GM12878 (cell line): ENCODE measurements around the gene GRK6. TPM values are rescaled to one million over a fixed set of nuclear protein-coding genes. Genes with fewer than 3 reads are reported as not detected.

ENCODE experiments used
- ATAC-seq: fragments of 200-7000 bp; cut with Tn5 transposase; 3 replicates; pipeline ENCODE4 v1.9.1; 2020; ENCODE audit warnings: mild to moderate bottlenecking, moderate library complexity
- BruUV-seq: library from RNA; stranded (reverse); fragments of 400-500 nt; replicated peaks from 2 replicates; lab custom pipeline; 2021; lab: Mats Ljungman, UMichigan
- CTCF ChIA-PET: fragments of 300-600 bp; sonication (Branson Sonifier 250); formaldehyde crosslinking; extraction: SDS; loops from one replicate; lab custom pipeline; 2021; ENCODE audit warnings: inconsistent platforms; lab: Yijun Ruan, JAX
- POLR2A ChIA-PET: fragments of 350-600 bp; formaldehyde crosslinking; extraction: SDS; loops from one replicate; lab custom pipeline; 2021; ENCODE audit warnings: inconsistent platforms; lab: Charles Lee
- RAD21 ChIA-PET: fragments of 300-600 bp; sonication (Branson Sonifier 250); formaldehyde crosslinking; loops from one replicate; lab custom pipeline; 2023; ENCODE audit warnings: antibody characterized with exemption; ENCODE audit not compliant: unreplicated experiment; lab: Charles Lee
- SMC1A ChIA-PET: fragments of 300-600 bp; sonication (Branson Sonifier 250); formaldehyde crosslinking; loops from one replicate; lab custom pipeline; 2023; ENCODE audit not compliant: unreplicated experiment, uncharacterized antibody; lab: Charles Lee
- DNase-seq: peaks from one replicate; pipeline ENCODE4 v3.0.0-alpha.2; 2011; ENCODE audit warnings: low read depth, low spot score
- FAIRE-seq: peaks from 3 replicates; lab custom pipeline; 2011; peaks lifted over from hg19 to GRCh38; lab: Jason Lieb, UNC
- H2AFZ ChIP-seq: 2 replicates; pipeline ENCODE4 v1.6.0; 2011; ENCODE audit warnings: low read depth, low read length, control low read depth; ENCODE audit not compliant: control insufficient read depth
- H3K27ac ChIP-seq: 2 replicates; pipeline ENCODE4 v1.5.1; 2011; ENCODE audit warnings: control low read depth; ENCODE audit not compliant: control insufficient read depth, insufficient read depth
- H3K27me3 ChIP-seq, 2 experiments: replicated peaks in 1 of 2; 2 replicates each; pipeline versions ENCODE4 v1.6.0 to v1.6.1; 2011; ENCODE audit warnings: low read length in 1 of 2; ENCODE audit not compliant: control insufficient read depth in 2 of 2, insufficient read depth in 2 of 2
- H3K36me3 ChIP-seq, 2 experiments: 2 replicates each; pipeline ENCODE4 v1.5.1; 2011; ENCODE audit warnings: low read length in 1 of 2; ENCODE audit not compliant: control insufficient read depth in 2 of 2, insufficient read depth in 2 of 2
- H3K4me1 ChIP-seq: 2 replicates; pipeline ENCODE4 v1.6.1; 2011; ENCODE audit warnings: mild to moderate bottlenecking, low read length, moderate library complexity, mixed read lengths; ENCODE audit not compliant: control insufficient read depth, insufficient read depth
- H3K4me2 ChIP-seq: 2 replicates; pipeline ENCODE4 v1.6.0; 2011; ENCODE audit warnings: control low read depth; ENCODE audit not compliant: control insufficient read depth, insufficient read depth
- H3K4me3 ChIP-seq: fragments of 200-600 bp; sonication (generic); 2 replicates; pipeline ENCODE4 v1.5.1; 2016
- H3K79me2 ChIP-seq: 2 replicates; pipeline ENCODE4 v1.6.0; 2011; ENCODE audit warnings: low read length; ENCODE audit not compliant: control insufficient read depth, insufficient read depth
- H3K9ac ChIP-seq: 2 replicates; pipeline ENCODE4 v1.8.0; 2011; ENCODE audit warnings: low read length, control low read depth, mixed read lengths; ENCODE audit not compliant: control insufficient read depth, insufficient read depth
- H3K9me3 ChIP-seq: replicated peaks from 3 replicates; pipeline ENCODE4 v1.5.1; 2011; ENCODE audit warnings: mild to moderate bottlenecking, low read length; ENCODE audit not compliant: control insufficient read depth, insufficient read depth
- H4K20me1 ChIP-seq: 2 replicates; pipeline ENCODE4 v1.6.0; 2011; ENCODE audit not compliant: control insufficient read depth, insufficient read depth
- ATF3 ChIP-seq: IDR thresholded peaks from 2 replicates; pipeline ENCODE4 v1.6.1; 2011; ENCODE audit warnings: low read depth, mild to moderate bottlenecking, low read length, moderate library complexity, borderline replicate concordance; ENCODE audit errors: extremely low read depth
- BCLAF1 ChIP-seq: fragments of 450-650 bp; IDR thresholded peaks from 2 replicates; pipeline ENCODE4 v1.6.1; 2017; ENCODE audit warnings: antibody characterized with exemption, mild to moderate bottlenecking, moderate library complexity
- BHLHE40 ChIP-seq, 2 experiments: fragments of 450-650 bp in 1 of 2; IDR thresholded peaks; 2 replicates each; pipeline ENCODE4 v1.6.1; 2011 to 2017; ENCODE audit warnings: low read depth in 2 of 2, borderline replicate concordance in 1 of 2, improper control_type of control experiment in 1 of 2, low read length in 1 of 2, mild to moderate bottlenecking in 1 of 2
- CUX1 ChIP-seq: IDR thresholded peaks from 2 replicates; pipeline ENCODE4 v1.6.1; 2012; ENCODE audit warnings: improper control_type of control experiment, low read depth, low read length; ENCODE audit not compliant: insufficient replicate concordance
- EGR1 ChIP-seq, 2 experiments: IDR thresholded peaks; 1 replicate in 1 of 2; 2 replicates in 1 of 2; pipeline ENCODE4 v1.6.1; 2011 to 2012; ENCODE audit warnings: low read depth in 2 of 2, low read length in 2 of 2, borderline replicate concordance in 1 of 2, mild to moderate bottlenecking in 1 of 2, moderate library complexity in 1 of 2
- ETV6 ChIP-seq, 2 experiments: fragments of 450-650 bp in 1 of 2; IDR thresholded peaks in 1 of 2; conservative IDR thresholded peaks in 1 of 2; 2 replicates each; pipeline ENCODE4 v1.6.1; 2014; ENCODE audit warnings: antibody characterized with exemption in 1 of 2, borderline replicate concordance in 1 of 2, low read depth in 1 of 2, mild to moderate bottlenecking in 1 of 2, moderate library complexity in 1 of 2
- FOS ChIP-seq: IDR thresholded peaks from 3 replicates; pipeline ENCODE4 v1.6.1; 2011; ENCODE audit warnings: borderline replicate concordance; ENCODE audit not compliant: insufficient read length; ENCODE audit errors: extremely low read depth
- NRF1 ChIP-seq: conservative IDR thresholded peaks from 2 replicates; pipeline ENCODE4 v1.6.1; 2011; ENCODE audit warnings: mild to moderate bottlenecking, low read depth, low read length, improper control_type of control experiment
- RAD21 ChIP-seq: IDR thresholded peaks from 2 replicates; pipeline ENCODE4 v1.6.1; 2011; ENCODE audit warnings: mild to moderate bottlenecking, low read depth, low read length, moderate library complexity; ENCODE audit not compliant: insufficient read depth
- SMAD5 ChIP-seq: IDR thresholded peaks from 2 replicates; pipeline ENCODE4 v1.6.1; 2016; ENCODE audit warnings: antibody characterized with exemption, low read depth
- SMARCA5 ChIP-seq: fragments of 450-650 bp; IDR thresholded peaks from 2 replicates; pipeline ENCODE4 v1.6.1; 2017; ENCODE audit warnings: mild to moderate bottlenecking
- SREBF2 ChIP-seq: IDR thresholded peaks from 2 replicates; pipeline ENCODE4 v1.6.1; 2012; ENCODE audit warnings: mild to moderate bottlenecking, low read length
- ZNF24 ChIP-seq: fragments of 450-650 bp; IDR thresholded peaks from 2 replicates; pipeline ENCODE4 v1.6.1; 2017; ENCODE audit warnings: antibody characterized with exemption, mild to moderate bottlenecking
- WGBS: methylation state at CpG from one replicate; pipeline ENCODE4 v1.1.6; 2016; ENCODE audit warnings: low lambda C conversion rate; ENCODE audit not compliant: insufficient replicate concordance, insufficient coverage; ENCODE audit errors: missing lambda C conversion rate; 5-methylcytosine and 5-hydroxymethylcytosine counted together
- in situ Hi-C: fragments of 300-500 bp; cut with MboI; formaldehyde crosslinking; loops from 9 replicates; pipeline ENCODE4 v1.14.3; 2018; ENCODE audit warnings: mixed read lengths
- intact Hi-C: fragments of 100-400 bp; cut with micrococcal nuclease; formaldehyde crosslinking; loops from one replicate; pipeline ENCODE4 v1.14.2; 2022; ENCODE audit not compliant: unreplicated experiment
- polyA plus RNA-seq, 11 experiments: library from polyadenylated mRNA; depleted of rRNA in 4 of 11; unstranded in 6 of 11; stranded (reverse) in 5 of 11; fragments of >200 nt; fragmentation: Nextera tagmentation in 4 of 11; fragmentation: Illumina TruSeq in 1 of 11; extraction: Ambion mirVana in 4 of 11; extraction: Trizol in 1 of 11; gene quantifications; 1 replicate in 1 of 11; 2 replicates in 10 of 11; pipeline versions ENCODE4 v1.2.1 to v1.2.3, GENCODE V29; 2011 to 2016; ENCODE audit warnings: inconsistent platforms in 2 of 11, missing spikeins in 2 of 11, low read depth in 1 of 11
- total RNA-seq, 4 experiments: library from RNA; depleted of rRNA in 3 of 4; stranded (reverse); fragments of >200 nt in 3 of 4; fragmentation: Illumina TruSeq in 1 of 4; extraction: Trizol in 1 of 4; gene quantifications; 2 replicates each; pipeline versions ENCODE4 v1.2.1 to v1.2.3, GENCODE V29; 2013 to 2021

The GRK6 gene
- total and polyA plus RNA-seq, 10 of the 15 experiments (the other 5 are each of a cell fraction or from before 2014, with no cell fraction given) = 0.79 to 124 (median 41.6) TPM

GRCh38 chr5:177396078-177396477 lies 30.4 kb upstream of the GRK6 start (continued):
- TF ChIP-seq ATF3 (no peak), EGR1 (IDR thresholded peaks at IDR 0.05; ENCODE audit: borderline replicate concordance in 1 of 2, low read depth in 2 of 2, low read length in 2 of 2) (no peak), NRF1 (no peak), BCLAF1 (no peak), ZNF24 (no peak), ETV6 (conservative IDR thresholded peaks at IDR 0.05 in 1 of 2, IDR thresholded peaks at IDR 0.05 in 1 of 2; ENCODE audit: borderline replicate concordance in 1 of 2, low read depth in 1 of 2) (no peak), SREBF2 (no peak), SMAD5 (no peak)
- TF ChIP-seq, all 136 proteins: peak for 0

GRCh38 chr5:177396807-177397206 lies 29.7 kb upstream of the GRK6 start:
- FAIRE-seq = no peak
- no peak for DNase-seq
- no TSS peak for BruUV-seq
- Histone ChIP-seq H4K20me1 (no peaks in the 10 kb centered on the region), H3K9ac (no peak overlapping the region), H2AFZ (no peak overlapping the region), H3K27ac (no peak overlapping the region), H3K4me2 (no peak overlapping the region), H3K9me3 (no peaks in the 10 kb centered on the region), H3K36me3 (no peaks in the 10 kb centered on the region), H3K27me3 (no peaks in the 10 kb centered on the region), H3K4me3 (no peak overlapping the region), H3K4me1 (no peaks in the 10 kb centered on the region), H3K79me2 (no peaks in the 10 kb centered on the region)
- ATAC-seq = no peak
- ChIA-PET RAD21 (interaction anchor here (0.9 kb wide), 1 partner anchor 58 kb away, joined by 3 read pairs; no protein-coding TSS in a partner anchor), SMC1A (interaction anchor here (1.1 kb wide), 1 partner anchor 78 kb away, joined by 3 read pairs; no protein-coding TSS in a partner anchor), CTCF (no interaction called here), POLR2A (no interaction called here)
- in situ Hi-C loops = loop anchor here (25.0 kb wide), 1 partner anchor 1360 kb away; no protein-coding TSS in a partner anchor
- intact Hi-C loops = no loop called here
- WGBS = 56% methylated on average over 10 of the region's 10 CpGs
- no peak for TF ChIP-seq BHLHE40 (IDR thresholded peaks at IDR 0.05; ENCODE audit: borderline replicate concordance in 1 of 2, low read depth in 2 of 2, low read length in 1 of 2)
- no peak for TF ChIP-seq FOS
- TF ChIP-seq CUX1 = no peak
- no peak for TF ChIP-seq RAD21
- TF ChIP-seq SMARCA5 = no peak
